Endothelial cell of umbilical vein (primary cell): ENCODE measurements around the gene EXD3. TPM values are rescaled to one million over a fixed set of nuclear protein-coding genes. Genes with fewer than 3 reads are reported as not detected.

ENCODE experiments used
- BruUV-seq: library from RNA; stranded (reverse); fragments of 400-500 nt; replicated peaks from 2 replicates; lab custom pipeline; 2021; lab: Mats Ljungman, UMichigan
- CTCF ChIA-PET: fragments of 300-600, 350-600 bp; sonication (Branson Sonifier 250); formaldehyde crosslinking; loops from one replicate; lab custom pipeline; 2021; ENCODE audit warnings: antibody characterized with exemption, inconsistent platforms; lab: Charles Lee
- POLR2A ChIA-PET: fragments of 300-600, 350-600 bp; sonication (Branson Sonifier 250); formaldehyde crosslinking; loops from one replicate; lab custom pipeline; 2021; ENCODE audit warnings: antibody characterized with exemption, inconsistent platforms; lab: Charles Lee
- DNase-seq: peaks from one replicate; pipeline ENCODE4 v3.0.0-alpha.2; 2011; ENCODE audit warnings: low read depth, low spot score
- FAIRE-seq: peaks from 2 replicates; lab custom pipeline; 2011; peaks lifted over from hg19 to GRCh38; lab: Jason Lieb, UNC
- H2AFZ ChIP-seq: 2 replicates; pipeline ENCODE4 v1.6.0; 2012; ENCODE audit warnings: low read depth, low read length, control low read depth, inconsistent platforms
- H3K27ac ChIP-seq: 2 replicates; pipeline ENCODE4 v1.5.1; 2011; ENCODE audit warnings: low read depth, mild to moderate bottlenecking, control low read depth, low read length, moderate library complexity; ENCODE audit not compliant: insufficient read depth
- H3K27me3 ChIP-seq, 2 experiments: 2 replicates each; pipeline versions ENCODE4 v1.6.0 to v1.6.1; 2011; ENCODE audit warnings: low read length in 2 of 2, mixed read lengths in 1 of 2; ENCODE audit not compliant: control insufficient read depth in 2 of 2, insufficient read depth in 2 of 2
- H3K36me3 ChIP-seq, 2 experiments: 2 replicates in 1 of 2; 3 replicates in 1 of 2; pipeline ENCODE4 v1.5.1; 2011; ENCODE audit warnings: low read length in 2 of 2, mild to moderate bottlenecking in 1 of 2, moderate library complexity in 1 of 2; ENCODE audit not compliant: control insufficient read depth in 2 of 2, insufficient read depth in 2 of 2; ENCODE audit errors: extremely low read depth in 1 of 2
- H3K4me1 ChIP-seq: 3 replicates; pipeline ENCODE4 v1.5.1; 2011; ENCODE audit warnings: mild to moderate bottlenecking, low read length; ENCODE audit not compliant: control insufficient read depth, insufficient read depth; ENCODE audit errors: extremely low read depth
- H3K4me2 ChIP-seq: 2 replicates; pipeline ENCODE4 v1.6.1; 2011; ENCODE audit warnings: low read length, control low read depth, mixed read lengths; ENCODE audit not compliant: insufficient read depth
- H3K4me3 ChIP-seq, 3 experiments: fragments of 200-600 bp in 1 of 3; sonication (generic), shearing (Covaris generic) in 1 of 3; replicated peaks in 1 of 3; 2 replicates each; pipeline ENCODE4 v1.5.1; 2011 to 2016; ENCODE audit warnings: control low read depth in 3 of 3, low read length in 3 of 3, mild to moderate bottlenecking in 2 of 3, inconsistent platforms in 1 of 3, low read depth in 1 of 3, moderate library complexity in 1 of 3; ENCODE audit not compliant: insufficient read depth in 1 of 3
- H3K79me2 ChIP-seq: 2 replicates; pipeline ENCODE4 v1.6.0; 2012; ENCODE audit warnings: low read length, inconsistent platforms; ENCODE audit not compliant: control insufficient read depth, insufficient read depth
- H3K9ac ChIP-seq: replicated peaks from 2 replicates; pipeline ENCODE3; 2011; ENCODE audit warnings: low read length, control low read depth; ENCODE audit not compliant: insufficient read depth; ENCODE audit errors: extremely low read depth
- H3K9me1 ChIP-seq: replicated peaks from 3 replicates; pipeline ENCODE4 v1.6.0; 2011; ENCODE audit warnings: mild to moderate bottlenecking, low read length; ENCODE audit not compliant: control insufficient read depth, insufficient read depth; ENCODE audit errors: extremely low read depth
- H3K9me3 ChIP-seq: replicated peaks from 2 replicates; pipeline ENCODE4 v1.5.1; 2012; ENCODE audit warnings: low read length, inconsistent platforms; ENCODE audit not compliant: control insufficient read depth, insufficient read depth
- H4K20me1 ChIP-seq: replicated peaks from 2 replicates; pipeline ENCODE3; 2011; ENCODE audit warnings: mild to moderate bottlenecking, low read length; ENCODE audit not compliant: control insufficient read depth, insufficient read depth; ENCODE audit errors: extremely low read depth
- CTCF ChIP-seq, 2 donors: IDR thresholded peaks; 1 replicate in 1 of 2; 2 replicates in 1 of 2; pipeline ENCODE4 v1.5.1; 2011; ENCODE audit warnings: low read length in 2 of 2, mild to moderate bottlenecking in 2 of 2, moderate library complexity in 2 of 2, control low read depth in 1 of 2, inconsistent platforms in 1 of 2, low read depth in 1 of 2; ENCODE audit not compliant: insufficient read depth in 1 of 2; ENCODE audit errors: extremely low read depth in 1 of 2
- EZH2 ChIP-seq: IDR thresholded peaks from 2 replicates; pipeline ENCODE4 v1.6.1; 2012; ENCODE audit warnings: borderline replicate concordance, low read depth, mild to moderate bottlenecking, moderate library complexity, low read length, inconsistent platforms; ENCODE audit not compliant: severe bottlenecking
- FOS ChIP-seq: IDR thresholded peaks from 2 replicates; pipeline ENCODE4 v1.6.1; 2011; ENCODE audit warnings: mild to moderate bottlenecking, low read length, moderate library complexity, borderline replicate concordance; ENCODE audit not compliant: insufficient read depth
- GATA2 ChIP-seq: IDR thresholded peaks from 2 replicates; pipeline ENCODE4 v1.7.0; 2011; ENCODE audit warnings: low read depth, mild to moderate bottlenecking, moderate library complexity, mixed read lengths, low read length; ENCODE audit not compliant: insufficient read length, insufficient read depth
- JUN ChIP-seq: IDR thresholded peaks from 2 replicates; pipeline ENCODE4 v1.6.1; 2011; ENCODE audit warnings: borderline replicate concordance, low read depth; ENCODE audit not compliant: insufficient read length, insufficient read depth
- MAX ChIP-seq: IDR thresholded peaks from 2 replicates; pipeline ENCODE4 v1.6.1; 2011; ENCODE audit not compliant: insufficient read depth, insufficient read length
- MYC ChIP-seq: IDR thresholded peaks from one replicate; pipeline ENCODE4 v1.6.1; 2011; ENCODE audit warnings: mild to moderate bottlenecking, low read depth, low read length
- POLR2A ChIP-seq: IDR thresholded peaks from 2 replicates; pipeline ENCODE4 v1.6.1; 2012; ENCODE audit warnings: low read depth, mild to moderate bottlenecking, control low read depth, low read length
- POLR2AphosphoS5 ChIP-seq: IDR thresholded peaks from 2 replicates; pipeline ENCODE4 v1.6.1; 2012; ENCODE audit warnings: low read depth, mild to moderate bottlenecking, control low read depth, low read length, moderate library complexity; ENCODE audit not compliant: insufficient read depth
- dilution Hi-C: fragments of 300-500 bp; cut with MboI; formaldehyde crosslinking; loops from one replicate; pipeline ENCODE4 v1.15.0; 2019; ENCODE audit warnings: low sequenced_read_pairs; ENCODE audit not compliant: extremely low pct_ligation_motif_present
- intact Hi-C: fragments of 100-400 bp; cut with micrococcal nuclease; formaldehyde crosslinking; loops from one replicate; pipeline ENCODE4 v1.10.0; 2022
- polyA plus RNA-seq, 4 experiments: library from polyadenylated mRNA; depleted of rRNA in 3 of 4; stranded (reverse) in 3 of 4; unstranded in 1 of 4; fragments of >200 nt; gene quantifications; 2 replicates each; pipeline versions ENCODE4 v1.2.1 to v1.2.3, GENCODE V29; 2011 to 2012; ENCODE audit warnings: missing spikeins in 1 of 4
- total RNA-seq: library from RNA; stranded (reverse); gene quantifications from 2 replicates; pipeline ENCODE4 v1.2.3, GENCODE V29; 2021

EXD3 gene
- total and polyA plus RNA-seq, 2 donors (not counting 3 experiments of a cell fraction or from before 2014, with no cell fraction given): 17.7 to 30.3 TPM

- Histone ChIP-seq H3K9ac (no peak overlapping the region), H3K4me1 (peaks cover 16% of the 10 kb centered on the region), H3K27me3 (no peaks in the 10 kb centered on the region), H3K9me3 (peaks cover 5% of the 10 kb centered on the region), H4K20me1 (no peaks in the 10 kb centered on the region), H3K4me3 (no peak overlapping the region), H3K27ac (no peak overlapping the region), H3K9me1 (no peaks in the 10 kb centered on the region), H3K36me3 (no peaks in the 10 kb centered on the region), H2AFZ (no peak overlapping the region), H3K79me2 (no peaks in the 10 kb centered on the region), H3K4me2 (no peak overlapping the region)
- ChIA-PET CTCF (interaction anchor here (1.4 kb wide), 1 partner anchor 18 kb away, joined by 3 read pairs; no protein-coding TSS in a partner anchor), POLR2A (no interaction called here)
- FAIRE-seq (no peak), DNase-seq (no peak)
- TF ChIP-seq JUN: no peak
- TF ChIP-seq EZH2: no peak
- TF ChIP-seq MAX: no peak
- TF ChIP-seq GATA2: no peak
- TF ChIP-seq FOS: no peak
- TF ChIP-seq MYC: no peak
- no peak for TF ChIP-seq CTCF (IDR thresholded peaks at IDR 0.05; ENCODE audit: extremely low read depth in 1 of 2, insufficient read depth in 1 of 2, low read depth in 1 of 2, low read length in 2 of 2)
- no peak for TF ChIP-seq POLR2A
- no peak for TF ChIP-seq POLR2AphosphoS5
- no TSS peak for BruUV-seq
- dilution Hi-C loops (no loop called here), intact Hi-C loops (no loop called here)
Measured at GRCh38 chr9:137357166-137357565, 65.8 kb downstream of the EXD3 start.
